Heart right ventricle (tissue), 16 donors: ENCODE data around the gene CHRM2. TPM values are rescaled to one million over a fixed set of nuclear protein-coding genes. Genes with fewer than 3 reads are reported as not detected.
A peak's percentile ranks its signal among the peaks of the same experiment; 100 is the strongest.

Experiments
- ATAC-seq, 8 donors: fragments of 200-7000 bp; cut with Tn5 transposase; one replicate each; pipeline ENCODE4 v1.9.1; 2020; ENCODE audit warnings: mild to moderate bottlenecking in 8 of 8, moderate library complexity in 8 of 8, moderate number of reproducible peaks in 1 of 8
- DNase-seq, 2 donors: peaks; one replicate each; pipeline ENCODE4 v3.0.0-alpha.2; 2020
- H3K27ac ChIP-seq, 10 donors: fragments of 200-600 bp; sonication (generic) in 2 of 10; one replicate each; pipeline versions ENCODE4 v1.5.0 to v1.8.0; 2020 to 2022; ENCODE audit warnings: mild to moderate bottlenecking in 3 of 10
- H3K27me3 ChIP-seq, 7 donors: fragments of 200-600 bp; one replicate each; pipeline ENCODE4 v1.8.0; 2021 to 2022; ENCODE audit warnings: mild to moderate bottlenecking in 2 of 7
- H3K36me3 ChIP-seq, 9 donors: fragments of 200-600 bp; sonication (generic) in 1 of 9; one replicate each; pipeline versions ENCODE4 v1.5.0 to v1.8.0; 2020 to 2022; ENCODE audit warnings: mild to moderate bottlenecking in 2 of 9
- H3K4me1 ChIP-seq, 9 donors: fragments of 200-600 bp; sonication (generic) in 1 of 9; one replicate each; pipeline versions ENCODE4 v1.5.0 to v1.8.0; 2020 to 2022; ENCODE audit warnings: mild to moderate bottlenecking in 4 of 9
- H3K4me3 ChIP-seq, 10 donors: fragments of 200-600 bp; sonication (generic) in 2 of 10; one replicate each; pipeline versions ENCODE4 v1.5.0 to v1.8.0; 2020 to 2022; ENCODE audit warnings: mild to moderate bottlenecking in 7 of 10, moderate library complexity in 2 of 10
- H3K9me3 ChIP-seq, 11 donors: fragments of 200-600 bp in 10 of 11; sonication (generic) in 2 of 11; one replicate each; pipeline versions ENCODE4 v1.5.0 to v1.8.0; 2013 to 2022; ENCODE audit warnings: mild to moderate bottlenecking in 2 of 11, control low read depth in 1 of 11, moderate library complexity in 1 of 11
- CTCF ChIP-seq, 9 donors: fragments of 200-600 bp; sonication (generic) in 2 of 9; IDR thresholded peaks; one replicate each; pipeline versions ENCODE4 v1.5.0 to v1.8.0; 2021 to 2022; ENCODE audit warnings: antibody characterized with exemption in 9 of 9, mild to moderate bottlenecking in 5 of 9, moderate library complexity in 1 of 9
- WGBS, 2 donors: extraction: QIAGEN DNeasy Blood & Tissue Kit; methylation state at CpG; one replicate each; pipeline ENCODE4 v1.1.7; 2013; ENCODE audit warnings: inconsistent platforms in 1 of 2; 5-methylcytosine and 5-hydroxymethylcytosine counted together
- intact Hi-C, 10 donors: fragments of 100-400 bp; cut with DNase I; formaldehyde crosslinking; loops; one replicate each; pipeline versions ENCODE4 v1.11.1 to v1.14.2; 2022
- polyA plus RNA-seq, 2 donors: library from polyadenylated mRNA; stranded (reverse); fragments of 200-250 nt; gene quantifications; one replicate each; pipeline ENCODE4 v1.2.3, GENCODE V29; 2013
- total RNA-seq, 10 donors: library from RNA; stranded (reverse); fragmentation: NEBNext Ultra II Directional in 3 of 10; extraction: Animal tissue kit (Norgen Biotek cat#: 25700) in 3 of 10; gene quantifications; one replicate each; pipeline versions ENCODE4 v1.2.1 to v1.2.4, GENCODE V29; 2021 to 2023
- donor health status: Arrhythmogenic right ventricular cardiomyopathy.
- donor health status: ischemic (EF 13 %, LVEDD 7.1; RV severe dilation, severe dysfunction).
- donor health status: healthy with polysubstance abuse.
- donor health status: DM: no; HTN: yes; CAD: no.
- donor health status: DM: no; HTN: no; CAD: no.
- donor health status: ischemic (EF 25% LVEDD 6.9; RV normal size, moderate dysfunction).
- donor health status: ischemic (EF 25% LVEDD 5.7; RV mildly dilated, moderate dysfunction).
- donor health status: healthy.
- donor health status: DM: yes; HTN: yes; CAD: no.
- donor health status: Ischemic cardiomyopathy.
- donor health status: ischemic (EF 35%, LVEDD 5.7; RV mildly dilated, moderate dysfunction).
- donor health status: nonischemic (EF 11% LVEDD 7.7; RV severe dilation, severe dysfunction).
- donor health status: DM: yes; HTN: yes; CAD: no.
- donor health status: PGD.
- donor health status: ischemic (EF 29% LVEDD 5.4; RV normal size, mild dysfunction).
- donor health status: nonischemic (EF 23%, LVEDD 6.1; RV moderate dilation, normal function).

The CHRM2 gene
- total and polyA plus RNA-seq, 12 donors = 11.7 to 108 (median 69.7) TPM

- ATAC-seq (no peak), DNase-seq (no peak)
- no peak overlapping the region for H3K4me3 ChIP-seq
- no peaks in the 10 kb centered on the region for H3K36me3 ChIP-seq
- no peaks in the 10 kb centered on the region for H3K9me3 ChIP-seq
- no peaks in the 10 kb centered on the region for H3K27me3 ChIP-seq
- intact Hi-C loops = loop anchor here in 1 of 10 donors (10.0 kb wide), 1 partner anchor 58 kb away; no protein-coding TSS in a partner anchor
- peaks cover 0 to 36% (median 5%) of the 10 kb centered on the region in 9 donors for H3K4me1 ChIP-seq
- WGBS, 2 donors = 39 to 40% methylated on average over 1 of the region's 1 CpG
- peak overlapping the region in 7 of 10 donors; percentile 27 to 82 (median 79) for H3K27ac ChIP-seq
- TF ChIP-seq CTCF (IDR thresholded peaks at IDR 0.05) = no peak
Observed at GRCh38 chr7:136942994-136943393, 74.5 kb downstream of the CHRM2 start.

GRCh38 chr7:136947347-136947746, 78.9 kb downstream of the CHRM2 start:
- ATAC-seq = no peak

DNA sequence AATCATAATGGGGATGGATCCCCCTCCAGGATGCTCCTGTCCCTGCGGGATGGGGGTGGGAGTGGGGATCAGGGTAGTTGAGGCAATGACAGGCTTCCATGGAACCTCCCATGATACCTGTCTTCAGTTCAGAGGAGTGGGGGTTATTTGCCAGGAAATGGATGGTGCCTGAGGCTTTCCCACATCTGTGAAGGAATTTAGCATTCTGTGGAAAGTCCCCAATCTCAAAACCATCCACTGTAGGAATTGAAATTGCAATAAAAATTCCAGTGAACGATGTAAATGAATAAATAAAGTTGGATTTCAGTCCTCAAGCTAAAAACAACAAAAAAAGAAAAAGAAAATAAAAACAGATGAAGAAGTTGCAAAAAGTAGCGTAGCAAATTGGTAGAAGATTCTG, 81.9 kb downstream of the CHRM2 start:
- Histone ChIP-seq H3K9me3 (peaks cover 0 to 9% (median 0%) of the 10 kb centered on the region in 11 donors), H3K4me3 (no peak overlapping the region), H3K36me3 (no peaks in the 10 kb centered on the region), H3K4me1 (peaks cover 0 to 9% (median 0%) of the 10 kb centered on the region in 9 donors), H3K27me3 (no peaks in the 10 kb centered on the region), H3K27ac (no peak overlapping the region)
- intact Hi-C loops = no loop called here
- no peak for TF ChIP-seq CTCF (IDR thresholded peaks at IDR 0.05)
- WGBS, 2 donors = 76 to 81% methylated on average over 3 of the region's 3 CpGs
- no peak for DNase-seq
- no peak for ATAC-seq

More at GRCh38 chr7:136947347-136947746, 78.9 kb downstream of the CHRM2 start:
- no peaks in the 10 kb centered on the region for H3K36me3 ChIP-seq
- no peak overlapping the region for H3K4me3 ChIP-seq
- no peak for TF ChIP-seq CTCF (IDR thresholded peaks at IDR 0.05)
- H3K9me3 ChIP-seq = no peaks in the 10 kb centered on the region
- no peaks in the 10 kb centered on the region for H3K27me3 ChIP-seq
- no peak for DNase-seq
- intact Hi-C loops = loop anchor here in 1 of 10 donors (10.0 kb wide), 1 partner anchor 63 kb away; no protein-coding TSS in a partner anchor
- H3K27ac ChIP-seq = no peak overlapping the region
- H3K4me1 ChIP-seq = peaks cover 0 to 11% (median under 1%) of the 10 kb centered on the region in 9 donors

- peak overlapping the region in 1 of 10 donors; percentile 18 for H3K27ac ChIP-seq
Observed at GRCh38 chr7:136953386-136953785, 84.9 kb downstream of the CHRM2 start.

More at GRCh38 chr7:136953386-136953785, 84.9 kb downstream of the CHRM2 start:
- Histone ChIP-seq H3K4me1 (peaks cover 0 to 26% (median 19%) of the 10 kb centered on the region in 9 donors), H3K36me3 (no peaks in the 10 kb centered on the region), H3K4me3 (no peak overlapping the region), H3K9me3 (peaks cover 0 to 9% (median 0%) of the 10 kb centered on the region in 11 donors), H3K27me3 (no peaks in the 10 kb centered on the region)
- ATAC-seq = no peak
- no peak for TF ChIP-seq CTCF (IDR thresholded peaks at IDR 0.05)
- no peak for DNase-seq
- WGBS, 2 donors = 77 to 78% methylated on average over 3 of the region's 3 CpGs
- intact Hi-C loops = no loop called here
